GM18498 (cell line): ENCODE data around the gene KLRC3.
"Not testable (repeated sequence)": the region's sequence is repeated elsewhere in the genome, so short reads cannot be mapped to it uniquely, and the experiment has no call there.

Experiments used
- ATAC-seq: cut with Tn5 transposase; IDR thresholded peaks from one replicate; pipeline ENCODE4 v1.9.1; 2021; ENCODE audit warnings: mild to moderate bottlenecking, moderate library complexity; ENCODE audit not compliant: unreplicated experiment

The KLRC3 gene

GRCh38 chr12:10420334-10420733 lies at the start of gene KLRC3:
Gene KLRC3, minus strand, starts transcription at chr12:10420595. Its CDS starts 45 bp downstream, at chr12:10420550.
- ATAC-seq = not testable (repeated sequence)

GRCh38 chr12:10469701-10470100 lies 49.3 kb upstream of the KLRC3 start:
- no peak for ATAC-seq

GRCh38 chr12:10466311-10466710 lies 45.9 kb upstream of the KLRC3 start:
- ATAC-seq = no peak

- no peak for ATAC-seq
Observed at GRCh38 chr12:10457760-10458159, 37.4 kb upstream of the KLRC3 start.

GRCh38 chr12:10456856-10457255 lies 36.5 kb upstream of the KLRC3 start:
- ATAC-seq = no peak

GRCh38 chr12:10455766-10456165 lies 35.4 kb upstream of the KLRC3 start:
- ATAC-seq = no peak

- no peak for ATAC-seq
Observed at GRCh38 chr12:10454531-10454930, 34.1 kb upstream of the KLRC3 start.

- ATAC-seq = no peak
Observed at GRCh38 chr12:10453156-10453555, 32.8 kb upstream of the KLRC3 start, which contains the start of gene KLRC1. Gene KLRC1, minus strand, starts transcription at chr12:10453377. Its CDS starts 2,221 bp downstream, at chr12:10451156.

GRCh38 chr12:10448236-10448635 lies 27.8 kb upstream of the KLRC3 start:
- ATAC-seq = no peak

- ATAC-seq = not testable (repeated sequence)
Observed at GRCh38 chr12:10446052-10446451, 25.7 kb upstream of the KLRC3 start.

GRCh38 chr12:10441144-10441543 lies 20.7 kb upstream of the KLRC3 start:
- ATAC-seq = not testable (repeated sequence)

GRCh38 chr12:10439608-10440274 lies 19.3 kb upstream of the KLRC3 start:
- not testable (repeated sequence) for ATAC-seq

- ATAC-seq = not testable (repeated sequence)
Observed at GRCh38 chr12:10437601-10438000, 17.2 kb upstream of the KLRC3 start.

GRCh38 chr12:10435816-10436215 lies 15.4 kb upstream of the KLRC3 start, which contains the start of gene KLRC2:
Gene KLRC2, minus strand, starts transcription at chr12:10436010. Its CDS starts 24 bp downstream, at chr12:10435986.
- not testable (repeated sequence) for ATAC-seq

- ATAC-seq = not testable (repeated sequence)
Observed at GRCh38 chr12:10430623-10431022, 10.2 kb upstream of the KLRC3 start.

- not testable (repeated sequence) for ATAC-seq
Observed at GRCh38 chr12:10425938-10426337, 5.5 kb upstream of the KLRC3 start.

- ATAC-seq = not testable (repeated sequence)
Observed at GRCh38 chr12:10424260-10424899, 4.0 kb upstream of the KLRC3 start.

- not testable (repeated sequence) for ATAC-seq
Observed at GRCh38 chr12:10422159-10422558, 1.8 kb upstream of the KLRC3 start.

- no peak for ATAC-seq
Observed at GRCh38 chr12:10409392-10409791, 11.0 kb downstream of the KLRC3 start, which contains the start of gene KLRC4. Gene KLRC4, minus strand, starts transcription at chr12:10409757. Its CDS starts 182 bp downstream, at chr12:10409575.

- no peak for ATAC-seq
Observed at GRCh38 chr12:10408842-10409241, 11.6 kb downstream of the KLRC3 start.

GRCh38 chr12:10406725-10407124 lies 13.7 kb downstream of the KLRC3 start:
- no peak for ATAC-seq

- no peak for ATAC-seq
Observed at GRCh38 chr12:10405294-10405693, 15.1 kb downstream of the KLRC3 start.
